Skeletal muscle tissue (tissue), 4 donors: ENCODE data around the gene FES. TPM values are rescaled to one million over a fixed set of nuclear protein-coding genes. Genes with fewer than 3 reads are reported as not detected.
"Not testable (repeated sequence)": the region's sequence is repeated elsewhere in the genome, so short reads cannot be mapped to it uniquely, and the experiment has no call there.

Experiments
- H3K27ac ChIP-seq: one replicate; pipeline ENCODE4 v1.7.0; 2013; ENCODE audit warnings: mild to moderate bottlenecking, low read depth, low read length, inconsistent platforms
- H3K27me3 ChIP-seq, 3 donors: one replicate each; pipeline ENCODE4 v1.7.0; 2013; ENCODE audit warnings: low read length in 3 of 3; ENCODE audit not compliant: control insufficient read depth in 3 of 3, insufficient read depth in 3 of 3
- H3K36me3 ChIP-seq, 3 donors: one replicate each; pipeline ENCODE4 v1.7.0; 2013; ENCODE audit warnings: low read length in 3 of 3; ENCODE audit not compliant: control insufficient read depth in 3 of 3, insufficient read depth in 3 of 3
- H3K4me1 ChIP-seq, 3 donors: one replicate each; pipeline ENCODE4 v1.7.0; 2013; ENCODE audit warnings: low read length in 3 of 3, mild to moderate bottlenecking in 3 of 3; ENCODE audit not compliant: control insufficient read depth in 3 of 3, insufficient read depth in 3 of 3
- H3K4me3 ChIP-seq, 3 donors: one replicate each; pipeline ENCODE4 v1.7.0; 2013; ENCODE audit warnings: low read length in 3 of 3
- H3K9ac ChIP-seq, 3 donors: one replicate each; pipeline ENCODE4 v1.7.0; 2013; ENCODE audit warnings: low read length in 3 of 3, mild to moderate bottlenecking in 3 of 3, moderate library complexity in 2 of 3, low read depth in 1 of 3
- H3K9me3 ChIP-seq, 3 donors: one replicate each; pipeline ENCODE4 v1.7.0; 2013; ENCODE audit warnings: low read length in 3 of 3; ENCODE audit not compliant: control insufficient read depth in 3 of 3
- total RNA-seq: library from RNA; depleted of rRNA; stranded (reverse); fragments of >200 nt; gene quantifications from one replicate; pipeline ENCODE4 v1.2.3, GENCODE V29; 2014
- donor health status: Osteomylitis.

FES gene
- total RNA-seq, 1 donor from 2014 or later: 19.8 TPM

- peak overlapping the region; percentile 92 for H3K27ac ChIP-seq
- H3K27me3 ChIP-seq: no peaks in the 10 kb centered on the region
- no peaks in the 10 kb centered on the region for H3K9me3 ChIP-seq
- H3K4me3 ChIP-seq: peak overlapping the region in 1 of 3 donors; percentile 6
- peaks cover 83 to 89% (median 84%) of the 10 kb centered on the region in 3 donors for H3K36me3 ChIP-seq
- H3K9ac ChIP-seq: peak overlapping the region; percentile 15 to 82 (median 52)
- peaks cover 20 to 48% (median 45%) of the 10 kb centered on the region in 3 donors for H3K4me1 ChIP-seq
These were observed 30.2 kb downstream of the FES start for GRCh38 chr15:90914305-90915080.

- peak overlapping the region in 2 of 3 donors; percentile 47 to 69 for H3K4me3 ChIP-seq
- H3K9me3 ChIP-seq: no peaks in the 10 kb centered on the region
- H3K4me1 ChIP-seq: peaks cover 20 to 49% (median 48%) of the 10 kb centered on the region in 3 donors
- peak overlapping the region; percentile 52 to 82 (median 76) for H3K9ac ChIP-seq
- no peaks in the 10 kb centered on the region for H3K27me3 ChIP-seq
- peaks cover 84 to 92% (median 85%) of the 10 kb centered on the region in 3 donors for H3K36me3 ChIP-seq
- peak overlapping the region; percentile 92 for H3K27ac ChIP-seq
These were observed 31.0 kb downstream of the FES start for GRCh38 chr15:90915216-90915807.

GRCh38 chr15:90915808-90916440, 31.6 kb downstream of the FES start:
- peaks cover 83 to 92% (median 84%) of the 10 kb centered on the region in 3 donors for H3K36me3 ChIP-seq
- peak overlapping the region in 2 of 3 donors; percentile 47 to 69 for H3K4me3 ChIP-seq
- H3K27ac ChIP-seq: peak overlapping the region; percentile 92
- no peaks in the 10 kb centered on the region for H3K27me3 ChIP-seq
- peaks cover 20 to 49% (median 48%) of the 10 kb centered on the region in 3 donors for H3K4me1 ChIP-seq
- H3K9ac ChIP-seq: peak overlapping the region; percentile 52 to 82 (median 76)
- no peaks in the 10 kb centered on the region for H3K9me3 ChIP-seq

GRCh38 chr15:90916461-90916860, 32.2 kb downstream of the FES start:
- Histone ChIP-seq H3K9me3 (no peaks in the 10 kb centered on the region), H3K4me1 (peaks cover 20 to 49% (median 48%) of the 10 kb centered on the region in 3 donors), H3K27ac (peak overlapping the region; percentile 92), H3K27me3 (no peaks in the 10 kb centered on the region), H3K9ac (peak overlapping the region; percentile 24 to 82 (median 52)), H3K36me3 (peaks cover 83 to 92% (median 84%) of the 10 kb centered on the region in 3 donors), H3K4me3 (peak overlapping the region in 2 of 3 donors; percentile 47 to 69)

GRCh38 chr15:90917569-90917968, 33.3 kb downstream of the FES start:
- peak overlapping the region; percentile 92 for H3K27ac ChIP-seq
- peaks cover 75 to 81% (median 76%) of the 10 kb centered on the region in 3 donors for H3K36me3 ChIP-seq
- peak overlapping the region in 1 of 3 donors; percentile 82 for H3K9ac ChIP-seq
- peaks cover 20 to 49% (median 48%) of the 10 kb centered on the region in 3 donors for H3K4me1 ChIP-seq
- peak overlapping the region in 1 of 3 donors; percentile 69 for H3K4me3 ChIP-seq
- H3K9me3 ChIP-seq: no peaks in the 10 kb centered on the region
- H3K27me3 ChIP-seq: no peaks in the 10 kb centered on the region

- Histone ChIP-seq H3K4me1 (peaks cover 20 to 49% (median 48%) of the 10 kb centered on the region in 3 donors), H3K27me3 (no peaks in the 10 kb centered on the region), H3K9ac (peak overlapping the region in 2 of 3 donors; percentile 43 to 82), H3K36me3 (peaks cover 68 to 74% (median 69%) of the 10 kb centered on the region in 3 donors), H3K27ac (no peak overlapping the region), H3K9me3 (no peaks in the 10 kb centered on the region), H3K4me3 (no peak overlapping the region)
These were observed 33.9 kb downstream of the FES start for GRCh38 chr15:90918034-90918788.

GRCh38 chr15:90918835-90919234, 34.5 kb downstream of the FES start:
- Histone ChIP-seq H3K4me3 (no peak overlapping the region), H3K9ac (no peak overlapping the region), H3K36me3 (peaks cover 62 to 70% (median 63%) of the 10 kb centered on the region in 3 donors), H3K9me3 (no peaks in the 10 kb centered on the region), H3K27me3 (no peaks in the 10 kb centered on the region), H3K4me1 (peaks cover 20 to 47% (median 45%) of the 10 kb centered on the region in 3 donors), H3K27ac (no peak overlapping the region)

- Histone ChIP-seq H3K27me3 (no peaks in the 10 kb centered on the region), H3K4me3 (no peak overlapping the region), H3K36me3 (peaks cover 44 to 48% (median 45%) of the 10 kb centered on the region in 3 donors), H3K9ac (no peak overlapping the region), H3K9me3 (no peaks in the 10 kb centered on the region), H3K4me1 (peaks cover 0 to 18% (median 17%) of the 10 kb centered on the region in 3 donors), H3K27ac (no peak overlapping the region)
These were observed 37.6 kb downstream of the FES start for GRCh38 chr15:90921887-90922286.

GRCh38 chr15:90922712-90923322, 38.5 kb downstream of the FES start:
- not testable (repeated sequence) for H3K27me3 ChIP-seq
- H3K36me3 ChIP-seq: peaks cover 36 to 39% (median 36%) of the 10 kb centered on the region in 3 donors

More at GRCh38 chr15:90922712-90923322, 38.5 kb downstream of the FES start:
- H3K4me1 ChIP-seq, H3K9ac ChIP-seq, H3K9me3 ChIP-seq, H3K4me3 ChIP-seq, H3K27ac ChIP-seq: not testable (repeated sequence)
